ENCODE measurements around the gene TSC1. TPM values are rescaled to one million over a fixed set of nuclear protein-coding genes. Genes with fewer than 3 reads are reported as not detected.
"Not testable (repeated sequence)": the region's sequence is repeated elsewhere in the genome, so short reads cannot be mapped to it uniquely, and the experiment has no call there.

TSC1 gene
- polyA plus RNA-seq, 3 donors from 2014 or later, result 2.5 to 11.8 (median 6.8) TPM

DNA sequence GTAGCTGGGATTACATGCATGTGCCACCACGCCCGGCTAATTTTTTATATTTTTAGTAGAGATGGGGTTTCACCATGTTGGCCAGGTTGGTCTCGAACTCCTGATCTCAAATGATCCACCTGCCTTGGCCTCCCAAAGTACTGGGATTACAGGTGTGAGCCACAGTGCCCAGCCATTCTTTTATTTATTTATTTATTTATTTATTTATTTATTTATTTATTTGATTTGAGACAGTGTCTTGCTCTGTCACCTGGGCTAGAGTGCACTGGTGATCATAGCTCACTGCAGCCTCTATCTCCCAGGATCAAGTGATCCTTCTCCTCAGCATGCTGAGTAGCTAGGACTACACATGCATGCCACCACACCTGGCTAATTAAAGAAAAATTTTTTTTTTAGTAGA lies 23.5 kb upstream of the TSC1 start:
- not testable (repeated sequence) for H3K4me1 Mint-ChIP-seq; H3K9me3 Mint-ChIP-seq; H3K36me3 Mint-ChIP-seq; H3K4me3 Mint-ChIP-seq; DNase-seq; H3K27ac Mint-ChIP-seq; H3K27me3 Mint-ChIP-seq (ENCODE audit: low read depth in 3 of 3)

DNA sequence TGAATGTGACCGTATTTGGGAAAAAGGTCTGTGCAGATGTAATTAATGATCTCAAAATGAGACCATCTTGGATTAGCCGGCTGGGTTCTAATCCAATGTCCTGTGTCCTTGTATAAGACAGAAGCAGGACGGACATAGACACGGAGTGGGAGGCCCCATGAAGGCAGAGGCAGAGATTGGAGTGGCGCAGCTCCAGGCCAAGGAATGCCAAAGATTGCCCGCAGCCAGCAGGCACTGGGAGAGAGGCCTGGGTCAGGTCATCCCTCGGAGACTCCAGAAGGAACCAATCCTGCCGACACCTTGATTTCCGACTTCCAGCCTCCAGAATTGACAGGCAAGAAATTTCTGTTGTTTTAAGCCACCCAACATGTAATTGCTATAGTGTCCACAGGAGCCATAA lies 21.1 kb upstream of the TSC1 start:
- H3K27ac Mint-ChIP-seq, result no peak overlapping the region
- H3K9me3 Mint-ChIP-seq, result no peaks in the 10 kb centered on the region
- peaks cover 5 to 9% (median 7%) of the 10 kb centered on the region in 3 donors for H3K27me3 Mint-ChIP-seq (ENCODE audit: low read depth in 3 of 3)
- no peak for DNase-seq
- H3K4me1 Mint-ChIP-seq, result no peaks in the 10 kb centered on the region
- H3K36me3 Mint-ChIP-seq, result no peaks in the 10 kb centered on the region
- H3K4me3 Mint-ChIP-seq, result no peak overlapping the region

DNA sequence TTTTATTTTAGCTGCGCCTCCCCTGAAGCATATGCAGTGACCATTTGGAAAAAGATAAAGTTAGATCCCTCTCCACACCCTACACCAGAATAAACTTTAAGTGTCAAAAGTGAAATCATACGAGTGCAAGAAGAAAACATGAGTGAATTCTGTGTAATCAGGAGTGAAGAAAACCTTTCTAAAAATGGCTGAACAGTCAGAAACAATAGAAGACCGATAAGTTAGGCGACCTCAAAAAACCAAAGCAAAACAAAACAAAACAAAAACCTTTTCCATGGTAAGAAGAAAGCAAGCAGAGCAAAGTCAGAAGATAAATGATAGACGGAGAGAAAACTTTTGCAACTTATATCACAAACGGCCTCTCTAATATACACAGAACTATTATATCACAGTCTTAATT lies 16.6 kb upstream of the TSC1 start:
- H3K4me1 Mint-ChIP-seq, result no peaks in the 10 kb centered on the region
- H3K4me3 Mint-ChIP-seq, result no peak overlapping the region
- DNase-seq, result no peak
- peaks cover 2 to 9% (median 4%) of the 10 kb centered on the region in 3 donors for H3K27me3 Mint-ChIP-seq (ENCODE audit: low read depth in 3 of 3)
- H3K9me3 Mint-ChIP-seq, result peaks cover 0 to 6% (median 1%) of the 10 kb centered on the region in 6 donors
- H3K27ac Mint-ChIP-seq, result no peak overlapping the region
- H3K36me3 Mint-ChIP-seq, result peaks cover 0 to 5% (median 0%) of the 10 kb centered on the region in 3 donors

DNA sequence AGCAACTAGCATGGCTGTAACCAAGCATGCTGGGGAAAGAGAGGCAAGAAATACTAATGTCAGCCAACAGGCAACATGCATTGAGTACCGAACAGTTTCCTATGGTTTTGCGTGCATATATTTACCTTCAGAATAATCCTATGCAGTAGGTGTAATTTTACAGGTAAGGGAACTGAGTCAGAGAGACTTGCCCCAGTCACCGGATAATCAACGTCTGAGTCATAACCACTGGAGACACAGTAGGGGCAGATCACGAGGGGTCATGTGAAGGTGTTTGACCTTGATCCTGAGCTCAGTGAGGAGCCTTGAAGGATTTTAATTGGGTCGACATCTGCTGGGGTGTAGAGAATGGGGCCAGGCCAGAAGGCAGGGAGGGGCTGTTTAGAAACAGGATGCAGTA lies 13.4 kb upstream of the TSC1 start:
- Mint-ChIP-seq H3K9me3 (peaks cover 0 to 18% (median 4%) of the 10 kb centered on the region in 6 donors), H3K27ac (no peak overlapping the region), H3K27me3 (ENCODE audit: low read depth in 3 of 3) (peaks cover 0 to 9% (median 2%) of the 10 kb centered on the region in 3 donors), H3K36me3 (peaks cover 0 to 5% (median 0%) of the 10 kb centered on the region in 3 donors), H3K4me3 (no peak overlapping the region), H3K4me1 (no peaks in the 10 kb centered on the region)
- no peak for DNase-seq

DNA sequence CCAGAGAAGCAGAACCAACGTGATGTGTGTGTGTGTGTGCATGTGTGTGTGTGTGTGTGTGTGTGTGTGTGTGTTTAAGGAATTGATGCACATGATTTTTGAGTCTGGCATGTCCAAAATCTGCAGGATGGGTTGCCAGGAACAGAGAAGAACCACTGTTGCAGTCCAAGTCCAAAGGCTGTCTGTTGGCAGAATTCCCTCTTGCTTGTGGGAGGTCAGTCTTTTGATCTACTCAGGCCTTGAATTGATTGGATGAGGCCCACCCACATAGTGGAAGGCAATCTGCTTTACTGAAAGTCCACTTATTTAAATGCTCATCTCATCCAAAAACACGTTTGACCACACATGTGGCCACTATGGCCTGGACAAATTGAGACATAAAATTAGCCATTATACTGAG lies 11.4 kb upstream of the TSC1 start:
- Mint-ChIP-seq H3K27ac (no peak overlapping the region), H3K4me3 (no peak overlapping the region), H3K9me3 (peaks cover 0 to 18% (median 4%) of the 10 kb centered on the region in 6 donors), H3K36me3 (peaks cover 0 to 5% (median 0%) of the 10 kb centered on the region in 3 donors), H3K27me3 (ENCODE audit: low read depth in 3 of 3) (peaks cover 0 to 8% (median 1%) of the 10 kb centered on the region in 3 donors), H3K4me1 (no peaks in the 10 kb centered on the region)
- no peak for DNase-seq

DNA sequence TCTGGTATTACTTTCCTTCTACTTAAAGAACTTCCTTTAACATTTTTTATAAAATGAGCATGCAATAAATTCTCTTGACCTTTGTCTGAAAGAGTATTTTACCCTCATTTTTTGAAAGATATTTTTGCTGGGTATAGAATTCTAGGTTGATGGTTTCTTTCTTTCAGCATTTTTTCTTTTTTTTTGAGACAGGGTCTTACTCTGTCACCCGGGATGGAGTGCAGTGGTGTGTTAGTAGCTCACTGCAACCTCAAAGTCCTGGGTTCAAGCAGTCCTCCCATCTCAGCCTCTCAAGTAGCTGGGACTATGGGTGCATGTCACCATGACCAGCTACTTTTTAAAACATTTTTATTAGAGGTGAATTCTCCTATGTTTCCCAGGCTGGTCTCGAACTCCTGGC lies 10.7 kb upstream of the TSC1 start:
- H3K9me3 Mint-ChIP-seq, result peaks cover 0 to 18% (median 4%) of the 10 kb centered on the region in 6 donors
- H3K4me1 Mint-ChIP-seq, result no peaks in the 10 kb centered on the region
- no peak overlapping the region for H3K4me3 Mint-ChIP-seq
- H3K27ac Mint-ChIP-seq, result no peak overlapping the region
- H3K27me3 Mint-ChIP-seq (ENCODE audit: low read depth in 3 of 3), result peaks cover 0 to 8% (median 0%) of the 10 kb centered on the region in 3 donors
- peaks cover 0 to 5% (median 0%) of the 10 kb centered on the region in 3 donors for H3K36me3 Mint-ChIP-seq
- no peak for DNase-seq

DNA sequence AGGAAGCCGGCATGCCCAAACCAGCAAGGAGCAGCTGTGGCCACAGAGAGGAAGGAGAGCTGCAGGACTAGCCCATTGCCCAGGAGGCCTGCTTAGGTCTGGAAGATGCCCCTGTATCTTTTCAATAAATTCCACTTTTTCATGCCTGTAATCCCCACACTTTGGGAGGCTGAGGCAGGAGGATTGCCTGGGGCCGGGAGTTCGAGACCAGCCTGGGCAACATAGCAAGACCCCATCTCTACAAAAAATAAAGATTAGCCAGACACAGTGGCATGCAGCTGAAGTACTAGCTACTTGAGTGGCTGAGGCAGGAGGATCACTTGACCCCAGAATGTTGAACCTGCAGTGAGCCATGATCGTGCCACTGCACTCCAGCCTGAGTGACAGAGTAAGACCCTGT lies 5.3 kb upstream of the TSC1 start:
- Mint-ChIP-seq H3K27ac (no peak overlapping the region), H3K9me3 (peaks cover 0 to 1% (median 0%) of the 10 kb centered on the region in 6 donors), H3K27me3 (ENCODE audit: low read depth in 3 of 3) (peaks cover 5 to 13% (median 10%) of the 10 kb centered on the region in 3 donors)

DNA sequence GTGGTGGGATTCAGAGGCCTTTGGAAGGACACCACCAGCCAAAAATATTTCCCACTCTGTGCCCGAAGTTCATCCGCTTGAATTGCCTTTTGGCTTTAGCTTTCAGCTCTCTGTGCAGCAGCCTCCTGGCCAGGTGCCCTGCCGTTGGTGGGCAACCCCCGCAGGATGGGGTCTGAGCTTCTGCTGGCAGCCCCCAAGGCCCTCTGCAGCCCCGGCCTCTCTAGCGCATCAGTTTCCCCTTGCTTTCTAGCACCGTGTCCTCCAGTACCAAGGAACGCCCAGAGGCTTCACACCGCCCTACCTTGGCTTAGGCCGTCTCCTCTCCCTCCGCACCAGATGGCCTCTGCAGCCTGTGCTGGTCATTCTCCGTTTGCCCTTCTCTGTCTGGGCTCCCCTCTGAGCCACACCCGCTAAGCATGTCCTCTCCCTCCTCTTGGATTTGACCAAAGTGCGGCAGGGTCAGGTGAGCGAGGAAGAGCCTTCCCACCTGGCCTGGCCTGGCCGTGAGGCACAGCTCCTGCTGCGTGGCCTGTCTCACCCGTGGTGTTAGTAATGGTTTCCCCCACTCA lies 4.2 kb upstream of the TSC1 start:
- Mint-ChIP-seq H3K27me3 (ENCODE audit: low read depth in 3 of 3) (peaks cover 9 to 18% (median 18%) of the 10 kb centered on the region in 3 donors), H3K27ac (no peak overlapping the region), H3K4me3 (no peak overlapping the region), H3K9me3 (no peaks in the 10 kb centered on the region), H3K4me1 (peaks cover 14 to 18% of the 10 kb centered on the region in 2 donors), H3K36me3 (no peaks in the 10 kb centered on the region)
- DNase-seq, result no peak

More for the DNA sequence above, 5.3 kb upstream of the TSC1 start:
- Mint-ChIP-seq H3K4me3 (no peak overlapping the region), H3K36me3 (no peaks in the 10 kb centered on the region), H3K4me1 (peaks cover 7% of the 10 kb centered on the region in 2 donors)
- no peak for DNase-seq

DNA sequence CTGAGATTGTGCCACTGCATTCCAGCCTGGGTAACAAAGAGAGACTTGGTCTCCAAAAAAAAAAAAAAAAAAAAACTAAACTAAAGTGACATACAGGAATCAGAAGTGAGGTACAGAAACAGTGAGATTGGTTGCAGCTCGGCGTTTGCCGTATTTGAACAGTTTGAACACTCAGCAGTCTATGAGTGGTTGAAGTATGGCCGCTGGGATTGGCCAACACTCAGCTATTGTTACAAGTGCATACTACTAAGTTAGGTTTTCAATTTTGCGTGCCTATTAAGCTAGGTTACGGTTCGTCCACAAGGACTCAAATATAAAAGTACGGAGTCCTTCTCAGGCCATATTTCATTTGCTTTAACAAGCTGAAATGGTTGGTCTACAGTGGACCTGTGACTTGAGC lies 3.3 kb upstream of the TSC1 start:
- H3K4me1 Mint-ChIP-seq, result peaks cover 21 to 26% of the 10 kb centered on the region in 2 donors
- DNase-seq, result no peak
- no peak overlapping the region for H3K27ac Mint-ChIP-seq
- peaks cover 9 to 18% (median 18%) of the 10 kb centered on the region in 3 donors for H3K27me3 Mint-ChIP-seq (ENCODE audit: low read depth in 3 of 3)
- no peak overlapping the region for H3K4me3 Mint-ChIP-seq
- no peaks in the 10 kb centered on the region for H3K36me3 Mint-ChIP-seq
- H3K9me3 Mint-ChIP-seq, result no peaks in the 10 kb centered on the region

DNA sequence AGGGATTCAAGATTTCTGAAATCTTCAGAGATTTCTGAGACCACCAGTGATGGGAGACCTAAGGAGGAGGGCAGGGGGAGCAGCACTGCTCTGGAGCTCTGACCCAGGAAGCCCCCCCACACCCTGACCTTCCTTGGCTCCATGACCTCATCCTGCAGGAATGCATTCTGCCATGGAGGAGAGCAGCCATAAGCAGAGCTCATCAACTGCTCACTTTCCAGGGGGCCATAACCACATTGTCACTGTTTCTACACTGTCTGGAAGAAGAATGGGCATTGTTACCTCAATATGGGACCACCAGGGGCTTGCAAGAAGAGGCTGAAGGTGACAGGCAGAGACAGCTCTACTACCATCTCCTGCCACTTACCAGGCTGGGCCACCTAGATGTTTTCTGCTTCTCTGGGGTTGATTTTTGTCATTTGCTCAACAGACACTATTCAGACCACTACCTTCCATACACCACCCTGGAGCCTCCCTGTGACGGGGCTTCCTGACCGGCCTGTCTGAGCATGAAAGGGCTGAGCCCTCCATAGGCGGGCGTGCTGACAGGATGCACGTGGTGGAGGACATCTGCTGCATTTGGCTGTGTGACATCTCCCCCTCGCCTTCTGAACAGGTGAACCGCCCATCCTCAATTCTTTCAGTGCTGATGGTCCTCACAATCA lies 2.3 kb upstream of the TSC1 start:
- no peaks in the 10 kb centered on the region for H3K36me3 Mint-ChIP-seq
- H3K4me3 Mint-ChIP-seq, result peak overlapping the region in 1 of 5 donors; percentile 33
- H3K9me3 Mint-ChIP-seq, result no peaks in the 10 kb centered on the region
- H3K4me1 Mint-ChIP-seq, result peaks cover 22 to 33% of the 10 kb centered on the region in 2 donors
- H3K27ac Mint-ChIP-seq, result peak overlapping the region in 1 of 6 donors; percentile 65
- H3K27me3 Mint-ChIP-seq (ENCODE audit: low read depth in 3 of 3), result peaks cover 9 to 18% (median 15%) of the 10 kb centered on the region in 3 donors
- no peak for DNase-seq

DNA sequence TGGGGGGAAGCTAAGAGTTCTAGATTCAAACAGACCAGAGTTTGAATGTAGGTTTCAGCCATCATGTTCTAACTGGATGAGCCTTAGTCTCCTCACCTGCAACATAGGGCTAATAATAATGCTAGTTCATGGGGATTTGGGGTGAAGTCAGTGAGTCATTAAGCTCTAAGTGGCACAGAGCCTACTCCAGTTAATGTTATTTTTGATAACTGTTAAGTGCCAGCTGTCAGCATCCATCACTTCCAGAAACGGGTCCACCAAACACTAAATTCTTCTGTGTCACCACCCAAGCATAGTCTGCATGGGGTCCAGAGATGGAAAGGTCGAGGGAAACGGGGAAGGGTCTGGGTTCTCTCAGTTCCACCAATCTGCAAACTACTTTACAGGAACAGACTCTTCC lies 1.8 kb upstream of the TSC1 start:
- peaks cover 22 to 33% of the 10 kb centered on the region in 2 donors for H3K4me1 Mint-ChIP-seq
- H3K9me3 Mint-ChIP-seq, result no peaks in the 10 kb centered on the region
- H3K27me3 Mint-ChIP-seq (ENCODE audit: low read depth in 3 of 3), result peaks cover 9 to 18% (median 15%) of the 10 kb centered on the region in 3 donors
- no peak for DNase-seq
- H3K36me3 Mint-ChIP-seq, result no peaks in the 10 kb centered on the region
- H3K4me3 Mint-ChIP-seq, result peak overlapping the region in 3 of 5 donors; percentile 15 to 17 (median 15)
- H3K27ac Mint-ChIP-seq, result peak overlapping the region in 5 of 6 donors; percentile 1 to 99 (median 55)

DNA sequence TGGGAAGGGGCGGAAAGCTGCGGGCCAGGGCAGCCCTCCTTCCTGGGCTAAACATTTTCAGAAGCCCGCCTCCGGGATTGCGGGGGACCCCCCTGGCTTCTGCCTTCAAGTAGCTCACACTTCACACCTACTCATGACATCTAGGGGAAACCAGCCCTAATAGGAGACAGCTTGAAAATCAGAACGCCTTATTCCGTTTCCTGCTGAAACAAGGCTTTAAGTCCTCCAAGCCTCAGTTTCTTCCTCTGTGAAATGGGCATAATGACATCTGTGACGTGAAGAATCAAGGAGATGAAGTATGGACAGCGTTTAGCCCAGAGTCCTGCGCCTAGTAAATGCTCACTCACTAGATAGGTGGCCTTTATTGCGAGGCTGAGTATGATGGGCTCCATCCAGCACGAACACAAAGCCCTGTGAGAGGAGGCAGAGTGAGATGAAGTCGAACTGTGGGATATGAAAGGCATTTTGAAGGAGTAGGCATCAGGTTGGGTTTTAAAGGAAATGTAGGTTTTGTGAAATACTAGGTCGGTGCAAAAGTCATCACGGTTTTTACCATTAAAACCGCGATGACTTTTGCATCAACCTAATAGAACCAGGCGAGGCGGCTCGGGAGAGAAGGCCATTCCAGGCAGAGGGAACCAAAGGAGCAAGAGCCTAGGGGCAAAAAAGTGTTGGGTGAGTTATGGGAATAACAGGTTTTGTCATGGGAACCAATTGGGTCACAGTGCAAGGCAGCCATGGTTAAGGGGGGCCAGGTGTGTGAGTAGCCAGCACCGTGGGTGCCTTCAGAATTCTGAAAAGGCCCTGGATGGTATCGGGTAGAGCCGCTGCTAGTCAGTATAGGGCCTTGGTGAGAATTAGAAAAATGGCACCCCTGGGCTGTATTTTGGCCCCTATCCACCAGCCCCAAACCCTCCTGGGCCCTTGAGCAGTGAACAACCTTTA lies 1.0 kb upstream of the TSC1 start:
- H3K9me3 Mint-ChIP-seq, result no peaks in the 10 kb centered on the region
- peaks cover 22 to 33% of the 10 kb centered on the region in 2 donors for H3K4me1 Mint-ChIP-seq
- H3K36me3 Mint-ChIP-seq, result no peaks in the 10 kb centered on the region

DNA sequence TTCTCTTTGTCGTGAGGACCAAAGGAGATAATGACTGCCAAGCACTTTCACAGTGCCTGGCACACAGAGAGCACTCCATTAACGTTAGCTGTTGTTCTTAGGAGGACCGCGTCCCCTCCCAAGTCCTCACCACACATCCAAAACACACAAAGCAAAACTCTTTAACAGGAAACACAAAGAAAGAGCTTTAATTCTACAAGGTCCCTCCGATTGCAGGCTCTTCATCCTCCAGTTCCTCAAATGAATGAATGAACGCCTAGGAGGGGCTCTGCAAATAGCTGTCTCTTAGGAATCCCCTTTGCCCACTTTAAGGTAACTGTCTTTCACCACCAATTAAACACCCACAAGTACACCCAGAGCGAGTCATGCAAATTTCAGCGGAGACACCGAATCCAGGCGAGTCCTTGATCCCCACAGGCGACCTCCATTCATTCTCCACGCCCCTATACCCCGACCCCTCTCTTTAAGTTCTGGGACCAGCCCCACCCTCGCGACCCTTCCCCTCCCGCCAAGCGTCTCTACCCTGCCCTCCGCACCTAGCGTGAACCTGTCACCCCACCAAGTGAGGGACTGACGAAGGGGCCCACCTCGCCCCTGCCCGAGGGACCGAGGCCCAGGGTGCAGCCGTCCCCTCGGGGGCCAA lies 644 bp downstream of the TSC1 start:
- no peak for DNase-seq
- H3K36me3 Mint-ChIP-seq, result no peaks in the 10 kb centered on the region
- H3K9me3 Mint-ChIP-seq, result no peaks in the 10 kb centered on the region
- H3K4me3 Mint-ChIP-seq, result peak overlapping the region; percentile 93 to 98 (median 95)
- H3K4me1 Mint-ChIP-seq, result peaks cover 22 to 33% of the 10 kb centered on the region in 2 donors
- peak overlapping the region; percentile 45 to 99 (median 92) for H3K27ac Mint-ChIP-seq
- peaks cover 9 to 15% (median 15%) of the 10 kb centered on the region in 3 donors for H3K27me3 Mint-ChIP-seq (ENCODE audit: low read depth in 3 of 3)

More for the DNA sequence above, 1.0 kb upstream of the TSC1 start:
- Mint-ChIP-seq H3K4me3 (peak overlapping the region; percentile 94 to 98 (median 96)), H3K27me3 (ENCODE audit: low read depth in 3 of 3) (peaks cover 9 to 18% (median 15%) of the 10 kb centered on the region in 3 donors), H3K27ac (peak overlapping the region; percentile 97 to 100 (median 100))
- DNase-seq, result no peak
